K562 (cell line): ENCODE measurements around the gene GAB2. TPM values are rescaled to one million over a fixed set of nuclear protein-coding genes. Genes with fewer than 3 reads are reported as not detected.

Experiments
- ADNP ChIP-seq: fragments of 200-800 bp; sonication (Bioruptor generic); IDR thresholded peaks from 2 replicates; pipeline ENCODE4 v1.6.1; 2016; ENCODE audit warnings: missing genetic modification characterization, missing compliant biosample characterization
- FOXP1 ChIP-seq: sonication (generic); formaldehyde crosslinking; IDR thresholded peaks from 2 replicates; pipeline ENCODE4 v1.8.0; 2022; ENCODE audit warnings: mild to moderate bottlenecking, missing genetic modification reagents
- GTF2A2 ChIP-seq: IDR thresholded peaks from 2 replicates; pipeline ENCODE4 v1.6.1; 2016; ENCODE audit warnings: mild to moderate bottlenecking, missing genetic modification characterization, missing compliant biosample characterization
- HDGF ChIP-seq: fragments of 450-650 bp; IDR thresholded peaks from 2 replicates; pipeline ENCODE4 v1.6.1; 2016
- HLTF ChIP-seq: fragments of 450-650 bp; IDR thresholded peaks from 2 replicates; pipeline ENCODE4 v1.6.1; 2016
- HNRNPLL ChIP-seq: fragments of 200-400 bp; formaldehyde crosslinking; IDR thresholded peaks from 2 replicates; pipeline ENCODE4 v1.6.1; 2017; ENCODE audit warnings: low read length, low read depth, mild to moderate bottlenecking; ENCODE audit not compliant: poor library complexity, severe bottlenecking
- KLF6 ChIP-seq: fragments of 250-450 bp; sonication (Bioruptor Pico); IDR thresholded peaks from 2 replicates; pipeline ENCODE4 v1.4.0; 2020; ENCODE audit warnings: mild to moderate bottlenecking, moderate library complexity, borderline replicate concordance
- MCM5 ChIP-seq: fragments of 450-650 bp; IDR thresholded peaks from 2 replicates; pipeline ENCODE4 v1.6.1; 2016; ENCODE audit warnings: low read depth
- PCBP2 ChIP-seq: fragments of 200-400 bp; formaldehyde crosslinking; IDR thresholded peaks from 2 replicates; pipeline ENCODE4 v1.6.1; 2018; ENCODE audit warnings: low read length, low read depth, mild to moderate bottlenecking, moderate library complexity; ENCODE audit not compliant: poor library complexity, severe bottlenecking
- PHB ChIP-seq: fragments of 250-450 bp; sonication (Bioruptor Pico); IDR thresholded peaks from 2 replicates; pipeline ENCODE4 v1.5.0; 2021
- PYGO2 ChIP-seq: fragments of 450-650 bp; IDR thresholded peaks from 2 replicates; pipeline ENCODE4 v1.6.1; 2016; ENCODE audit warnings: mild to moderate bottlenecking, missing genetic modification characterization, moderate library complexity, missing compliant biosample characterization
- RCOR1 ChIP-seq, 2 experiments: IDR thresholded peaks; 2 replicates each; pipeline ENCODE4 v1.6.1; 2012; ENCODE audit warnings: low read depth in 2 of 2, low read length in 2 of 2, borderline replicate concordance in 1 of 2, improper control_type of control experiment in 1 of 2
- TBP ChIP-seq: optimal IDR thresholded peaks from 2 replicates; pipeline ENCODE3; 2011; ENCODE audit warnings: low read depth, low read length, improper control_type of control experiment
- TCF7 ChIP-seq: sonication (generic); IDR thresholded peaks from 2 replicates; pipeline ENCODE4 v1.6.1; 2016; ENCODE audit warnings: antibody characterized with exemption, borderline replicate concordance
- TCFL5 ChIP-seq: fragments of 250-450 bp; sonication (Bioruptor Pico); conservative IDR thresholded peaks from 2 replicates; pipeline ENCODE4 v1.6.1; 2021; ENCODE audit warnings: mild to moderate bottlenecking, moderate library complexity, matching md5 sums
- ZBTB2 ChIP-seq: fragments of 450-650 bp; IDR thresholded peaks from 2 replicates; pipeline ENCODE4 v1.6.1; 2016; ENCODE audit warnings: antibody characterized with exemption
- ZFPM2 ChIP-seq: fragments of 250-450 bp; sonication (Bioruptor Pico); IDR thresholded peaks from 2 replicates; pipeline ENCODE4 v1.5.1; 2022; ENCODE audit warnings: mild to moderate bottlenecking
- polyA plus RNA-seq, 8 experiments: library from polyadenylated mRNA; depleted of rRNA in 4 of 8; stranded (reverse) in 5 of 8; unstranded in 3 of 8; fragments of >200 nt; fragmentation: Nextera tagmentation in 2 of 8; fragmentation: Illumina TruSeq in 1 of 8; extraction: Ambion mirVana in 2 of 8; extraction: Trizol in 1 of 8; gene quantifications; 2 replicates each; pipeline versions ENCODE4 v1.2.1 to v1.2.3, GENCODE V29; 2011 to 2014; ENCODE audit warnings: inconsistent platforms in 1 of 8, missing spikeins in 1 of 8
- total RNA-seq, 7 experiments: library from RNA; depleted of rRNA in 6 of 7; stranded (reverse); fragments of >200 nt in 6 of 7; fragmentation: Illumina TruSeq in 2 of 7; extraction: Trizol in 2 of 7; gene quantifications; 2 replicates each; pipeline versions ENCODE4 v1.2.1 to v1.2.3, GENCODE V29; 2011 to 2021; ENCODE audit warnings: low replicate concordance in 1 of 7
- TF ChIP-seq, protein P1 (sequence below), 2 experiments: IDR thresholded peaks; 2 replicates each; pipeline ENCODE4 v1.6.1; 2011; ENCODE audit warnings: borderline replicate concordance in 1 of 2, control low read depth in 1 of 2, low read depth in 1 of 2, low read length in 1 of 2, mild to moderate bottlenecking in 1 of 2, mixed read lengths in 1 of 2, moderate library complexity in 1 of 2; ENCODE audit not compliant: insufficient read depth in 1 of 2, insufficient read length in 1 of 2, poor library complexity in 1 of 2, severe bottlenecking in 1 of 2; ENCODE audit errors: extremely low read depth in 1 of 2
- TF ChIP-seq, protein P2 (sequence below): fragments of 250-450 bp; sonication (Bioruptor Pico); IDR thresholded peaks from 2 replicates; pipeline ENCODE4 v1.4.0; 2020; ENCODE audit warnings: mild to moderate bottlenecking, moderate library complexity, borderline replicate concordance

GAB2 gene
- total and polyA plus RNA-seq, 9 of the 15 experiments (the other 6 are each of a cell fraction or from before 2014, with no cell fraction given): 2.3 to 35.2 (median 16.1) TPM

- TF ChIP-seq GTF2A2 (peak; percentile 78; the same call in 1 of the 2 replicates), RCOR1 (IDR thresholded peaks at IDR 0.05; ENCODE audit: borderline replicate concordance in 1 of 2, low read depth in 2 of 2, low read length in 2 of 2) (peak in 1 of 2 experiments; percentile 95; a peak in 2 of 4 replicates), FOXP1 (peak; percentile 83; the same call in 1 of the 2 replicates), PCBP2 (no peak), HNRNPLL (no peak), ZBTB2 (no peak; the same call in 1 of the 2 replicates), ADNP (tag) (no peak), TBP (peak; percentile 24), HLTF (no peak), MCM5 (no peak), PHB (CRISPR knock-in tag) (no peak), TCF7 (no peak), TCFL5 (CRISPR knock-in tag) (peak; percentile 63; the same call in 1 of the 2 replicates), PYGO2 (tag) (no peak), ZFPM2 (CRISPR knock-in tag) (no peak), KLF6 (peak; percentile 61), HDGF (no peak)
- TF ChIP-seq, protein P1, sequence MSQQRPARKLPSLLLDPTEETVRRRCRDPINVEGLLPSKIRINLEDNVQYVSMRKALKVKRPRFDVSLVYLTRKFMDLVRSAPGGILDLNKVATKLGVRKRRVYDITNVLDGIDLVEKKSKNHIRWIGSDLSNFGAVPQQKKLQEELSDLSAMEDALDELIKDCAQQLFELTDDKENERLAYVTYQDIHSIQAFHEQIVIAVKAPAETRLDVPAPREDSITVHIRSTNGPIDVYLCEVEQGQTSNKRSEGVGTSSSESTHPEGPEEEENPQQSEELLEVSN (IDR thresholded peaks at IDR 0.05; ENCODE audit: borderline replicate concordance in 1 of 2, extremely low read depth in 1 of 2, insufficient read depth in 1 of 2, insufficient read length in 1 of 2, low read depth in 1 of 2, low read length in 1 of 2, poor library complexity in 1 of 2, severe bottlenecking in 1 of 2): peak in 1 of 2 experiments; percentile 26
- TF ChIP-seq, protein P2, sequence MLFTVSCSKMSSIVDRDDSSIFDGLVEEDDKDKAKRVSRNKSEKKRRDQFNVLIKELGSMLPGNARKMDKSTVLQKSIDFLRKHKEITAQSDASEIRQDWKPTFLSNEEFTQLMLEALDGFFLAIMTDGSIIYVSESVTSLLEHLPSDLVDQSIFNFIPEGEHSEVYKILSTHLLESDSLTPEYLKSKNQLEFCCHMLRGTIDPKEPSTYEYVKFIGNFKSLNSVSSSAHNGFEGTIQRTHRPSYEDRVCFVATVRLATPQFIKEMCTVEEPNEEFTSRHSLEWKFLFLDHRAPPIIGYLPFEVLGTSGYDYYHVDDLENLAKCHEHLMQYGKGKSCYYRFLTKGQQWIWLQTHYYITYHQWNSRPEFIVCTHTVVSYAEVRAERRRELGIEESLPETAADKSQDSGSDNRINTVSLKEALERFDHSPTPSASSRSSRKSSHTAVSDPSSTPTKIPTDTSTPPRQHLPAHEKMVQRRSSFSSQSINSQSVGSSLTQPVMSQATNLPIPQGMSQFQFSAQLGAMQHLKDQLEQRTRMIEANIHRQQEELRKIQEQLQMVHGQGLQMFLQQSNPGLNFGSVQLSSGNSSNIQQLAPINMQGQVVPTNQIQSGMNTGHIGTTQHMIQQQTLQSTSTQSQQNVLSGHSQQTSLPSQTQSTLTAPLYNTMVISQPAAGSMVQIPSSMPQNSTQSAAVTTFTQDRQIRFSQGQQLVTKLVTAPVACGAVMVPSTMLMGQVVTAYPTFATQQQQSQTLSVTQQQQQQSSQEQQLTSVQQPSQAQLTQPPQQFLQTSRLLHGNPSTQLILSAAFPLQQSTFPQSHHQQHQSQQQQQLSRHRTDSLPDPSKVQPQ (CRISPR knock-in tag): no peak
Measured at GRCh38 chr11:78290293-78291176, 127.1 kb downstream of the GAB2 start (continued).
